Frontal cortex (tissue), 4 donors: Measurements from ENCODE around the gene HM13. TPM values are rescaled to one million over a fixed set of nuclear protein-coding genes. Genes with fewer than 3 reads are reported as not detected.
"Not testable (repeated sequence)": the region's sequence is repeated elsewhere in the genome, so short reads cannot be mapped to it uniquely, and the experiment has no call there.

ENCODE experiments used
- DNase-seq, 2 donors: peaks; one replicate each; pipeline ENCODE4 v3.0.0; 2012; ENCODE audit warnings: low spot score in 2 of 2
- FAIRE-seq: peaks from 2 replicates; lab custom pipeline; 2012; peaks lifted over from hg19 to GRCh38; lab: Jason Lieb, UNC
- total RNA-seq: library from RNA; depleted of rRNA; stranded (reverse); fragments of >200 nt; gene quantifications from one replicate; pipeline ENCODE4 v1.2.3, GENCODE V29; 2014
- donor health status: control.
- donor health status: control.
- donor health status: control.

HM13 gene
- total RNA-seq, 1 donor from 2014 or later: 26.1 TPM

DNA sequence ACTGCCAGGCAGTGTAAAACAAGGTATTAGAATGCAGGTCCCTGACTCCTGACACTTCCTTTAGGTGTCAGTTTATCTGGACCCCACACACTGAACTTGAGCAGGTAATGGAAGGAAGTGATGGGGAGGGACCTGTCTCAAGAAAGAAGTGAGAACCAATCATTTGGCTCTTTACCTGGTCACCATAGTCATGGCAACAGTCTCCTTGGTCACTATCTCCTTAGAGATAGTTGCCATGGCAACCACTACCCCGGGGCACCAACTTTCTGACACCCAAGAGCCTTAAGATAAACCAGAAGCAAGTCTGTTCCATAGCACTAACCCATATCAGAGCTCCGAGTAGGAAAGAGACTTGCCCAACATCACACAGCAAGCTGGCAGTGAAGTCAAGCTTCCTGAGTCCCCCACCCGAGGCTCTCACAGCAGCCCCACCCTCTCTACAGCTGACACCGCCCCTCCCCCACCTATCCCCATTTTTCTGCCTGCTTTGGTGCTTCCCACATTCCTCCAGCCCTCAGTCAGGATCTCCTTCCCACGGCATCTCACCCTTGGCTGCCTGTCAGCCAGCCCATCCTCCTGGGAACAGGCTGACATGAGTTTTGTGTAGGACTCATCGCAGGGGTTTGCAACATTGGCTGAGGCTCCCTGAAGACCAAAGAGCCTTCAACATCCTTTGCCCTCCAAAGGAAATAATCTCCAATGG, 16.3 kb upstream of the HM13 start:
- FAIRE-seq (no peak), DNase-seq (no peak)

- no peak for FAIRE-seq
- DNase-seq: no peak
Observed at GRCh38 chr20:31500527-31500926, 13.7 kb upstream of the HM13 start.

GRCh38 chr20:31502884-31503673, 11.2 kb upstream of the HM13 start:
- peak in 1 of 2 donors; percentile 78 for DNase-seq
- FAIRE-seq: not testable (repeated sequence)

DNA sequence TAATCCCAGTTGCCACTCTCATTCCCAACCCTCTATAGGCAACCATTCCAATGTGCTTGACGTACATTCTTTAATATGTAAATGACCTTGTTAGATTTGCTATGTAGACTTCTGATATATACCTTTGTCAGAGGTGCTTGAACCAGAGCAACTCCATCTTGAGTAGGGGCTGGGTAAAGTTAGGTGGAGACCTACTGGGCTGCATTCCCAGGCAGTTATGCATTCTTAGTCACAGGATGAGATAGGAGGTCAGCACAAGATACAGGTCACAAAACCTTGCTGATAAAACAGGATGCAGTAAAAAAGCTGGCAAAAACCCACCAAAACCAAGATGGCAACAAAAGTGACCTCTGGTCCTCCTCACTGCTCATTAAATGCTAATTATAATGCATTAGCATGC, 8.3 kb upstream of the HM13 start:
- no peak for FAIRE-seq

DNA sequence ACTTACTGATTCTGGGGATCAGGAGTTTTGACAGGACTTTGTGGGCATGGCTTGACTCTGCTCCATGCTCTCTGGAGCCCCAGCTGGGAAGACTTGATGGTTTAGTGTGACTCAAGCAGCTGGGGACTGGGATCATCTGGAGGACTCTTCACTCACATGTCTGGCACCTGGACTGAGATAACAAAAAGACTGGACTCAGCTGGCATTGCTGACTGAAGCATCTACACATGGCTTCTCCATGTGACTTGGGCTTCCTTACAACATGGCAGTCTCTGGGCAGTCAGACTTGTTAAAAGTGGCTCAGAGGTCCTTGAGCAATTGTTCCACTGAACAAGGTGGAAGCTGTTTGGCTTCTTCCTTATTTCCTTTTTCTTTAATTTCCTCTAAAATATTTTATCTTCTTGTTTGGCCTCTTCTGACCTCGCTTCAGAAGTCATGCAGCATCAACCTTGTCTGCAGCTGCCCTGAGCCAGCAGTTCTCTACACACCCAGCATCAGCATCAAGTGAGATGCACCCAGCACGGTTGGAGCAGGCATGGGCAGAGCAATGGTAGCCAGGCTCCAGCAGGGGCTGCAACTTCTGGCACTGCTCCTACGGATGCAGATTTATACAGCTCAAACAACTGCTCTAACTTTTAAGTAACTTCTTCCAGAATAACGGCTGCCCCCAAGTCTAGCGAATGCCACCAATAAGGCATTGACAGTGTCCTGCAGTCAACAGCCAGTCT, 5.6 kb upstream of the HM13 start:
- FAIRE-seq (no peak), DNase-seq (no peak)

More for the DNA sequence above, 8.3 kb upstream of the HM13 start:
- no peak for DNase-seq

- FAIRE-seq: no peak
- DNase-seq: no peak
Observed at GRCh38 chr20:31515072-31515774, 981 bp downstream of the HM13 start.

- DNase-seq: no peak
- no peak for FAIRE-seq
Observed at GRCh38 chr20:31515775-31516107, 1.5 kb downstream of the HM13 start.

DNA sequence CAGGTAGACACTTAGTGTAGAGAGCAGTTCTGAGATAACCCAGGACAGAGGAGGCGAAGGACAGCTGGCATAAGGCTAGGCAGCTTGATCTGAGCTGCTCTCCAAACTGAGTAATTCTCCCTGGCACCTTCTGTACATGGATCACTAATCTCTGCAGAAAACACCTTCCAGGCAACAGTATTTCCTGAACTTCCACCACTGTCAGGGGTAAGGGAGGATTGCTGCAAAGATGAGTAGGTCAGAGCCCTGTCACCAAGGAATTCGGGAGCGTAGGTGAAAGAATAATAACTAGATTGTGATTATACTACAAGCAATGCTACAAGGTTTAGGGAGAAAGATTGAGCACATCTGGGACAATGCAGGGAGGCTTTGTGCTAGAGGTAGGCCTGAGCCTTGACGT, 1.9 kb downstream of the HM13 start:
- no peak for FAIRE-seq
- DNase-seq: no peak

GRCh38 chr20:31516651-31517050, 2.4 kb downstream of the HM13 start:
- DNase-seq: no peak
- no peak for FAIRE-seq

DNA sequence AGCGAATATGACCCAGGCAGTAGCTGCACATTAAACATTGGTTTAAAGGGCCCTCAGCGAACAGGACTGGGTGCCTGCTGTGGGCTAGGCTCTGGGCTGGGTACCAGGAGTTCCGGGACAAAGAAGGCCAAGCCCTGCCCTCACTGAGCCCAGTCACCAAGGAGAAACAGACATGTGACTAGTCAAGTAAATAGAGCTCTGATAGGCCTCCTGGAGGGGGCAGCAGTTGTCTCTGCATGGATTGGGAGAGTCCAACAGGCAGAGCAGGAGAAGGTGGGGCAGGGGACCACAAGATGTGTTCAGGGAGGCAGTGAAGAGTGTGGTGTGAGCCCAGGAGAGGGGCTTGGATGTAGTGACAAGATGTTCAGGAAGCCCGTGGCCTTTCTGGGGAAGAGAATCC, 3.1 kb downstream of the HM13 start:
- FAIRE-seq (no peak), DNase-seq (no peak)

DNA sequence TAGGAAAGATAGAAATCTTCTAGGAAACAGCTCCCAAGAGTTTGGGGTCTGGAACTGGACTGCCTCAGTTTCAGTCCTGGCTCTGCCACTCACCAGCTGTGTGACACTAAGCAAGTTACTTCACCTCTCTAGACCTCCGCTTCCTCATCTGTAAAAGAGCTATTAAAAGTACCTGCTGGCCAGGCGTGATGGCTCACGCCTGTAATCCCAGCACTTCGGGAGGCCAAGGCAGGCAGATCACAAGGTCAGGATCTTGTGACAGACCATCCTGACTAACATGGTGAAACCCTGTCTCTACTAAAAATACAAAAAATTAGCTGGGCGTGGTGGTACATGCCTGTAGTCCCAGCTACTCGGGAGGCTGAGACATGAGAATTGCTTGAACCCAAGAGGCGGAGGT, 7.0 kb downstream of the HM13 start:
- not testable (repeated sequence) for DNase-seq, FAIRE-seq

DNA sequence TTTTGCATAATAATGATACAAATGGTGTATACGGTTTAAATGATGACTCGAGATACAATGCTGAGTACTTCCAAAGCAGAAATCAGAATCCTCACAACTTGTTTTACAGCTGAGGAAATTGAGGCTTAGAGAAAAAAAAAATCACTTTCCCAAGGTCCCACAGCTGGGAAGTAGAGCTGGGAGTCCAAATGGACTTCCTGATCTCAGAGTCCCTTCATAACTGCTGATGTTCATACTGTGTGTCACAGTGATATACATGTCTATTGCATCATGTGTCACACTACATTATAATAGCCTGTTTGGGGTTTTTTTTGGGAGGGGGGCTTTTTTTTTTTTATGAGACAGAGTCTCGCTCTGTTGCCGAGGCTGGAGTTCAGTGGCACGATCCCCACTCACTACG, 8.5 kb downstream of the HM13 start:
- FAIRE-seq (no peak), DNase-seq (no peak)

DNA sequence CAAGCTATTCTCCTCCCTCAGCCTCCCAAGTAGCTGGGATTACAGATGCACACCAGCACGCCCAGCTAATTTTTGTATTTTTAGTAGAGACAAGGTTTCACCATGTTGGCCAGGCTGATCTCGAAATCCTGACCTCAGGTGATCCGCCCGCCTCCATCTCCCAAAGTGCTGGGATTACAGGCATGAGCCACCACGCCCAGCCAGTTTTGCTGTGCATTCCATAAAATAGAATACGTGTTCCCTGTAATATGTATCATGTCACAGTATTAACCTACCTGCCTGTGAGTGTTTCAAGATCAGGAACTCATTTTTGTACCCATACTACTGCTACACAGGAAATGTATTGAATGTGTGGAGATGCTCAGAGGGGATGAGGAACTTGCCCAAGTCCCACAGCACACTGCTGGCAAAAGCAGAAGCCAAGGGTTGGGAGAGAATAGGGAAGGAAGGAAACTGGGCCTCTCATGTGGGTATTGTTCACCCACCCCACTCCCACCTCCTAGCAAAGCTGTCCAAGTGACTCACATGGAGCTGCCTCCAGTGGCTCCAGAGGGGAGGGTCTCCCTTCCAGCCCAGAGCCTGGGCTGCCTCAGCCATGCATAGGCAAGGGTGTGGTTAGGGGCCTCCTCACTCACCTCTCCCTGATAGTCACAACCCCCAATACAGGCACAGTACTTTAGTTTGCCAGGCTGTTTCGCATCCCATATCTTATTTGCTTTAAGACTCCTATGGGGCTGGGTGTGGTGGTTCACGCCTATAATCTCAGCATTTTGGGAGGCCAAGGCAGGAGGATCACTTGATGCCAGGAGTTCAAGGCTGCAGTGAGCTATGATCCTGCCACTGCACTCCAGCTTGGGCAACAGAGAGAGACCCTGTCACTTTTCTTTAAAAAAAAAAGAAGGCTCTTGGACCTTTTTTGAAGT, 9.4 kb downstream of the HM13 start:
- FAIRE-seq: no peak
- DNase-seq: no peak

DNA sequence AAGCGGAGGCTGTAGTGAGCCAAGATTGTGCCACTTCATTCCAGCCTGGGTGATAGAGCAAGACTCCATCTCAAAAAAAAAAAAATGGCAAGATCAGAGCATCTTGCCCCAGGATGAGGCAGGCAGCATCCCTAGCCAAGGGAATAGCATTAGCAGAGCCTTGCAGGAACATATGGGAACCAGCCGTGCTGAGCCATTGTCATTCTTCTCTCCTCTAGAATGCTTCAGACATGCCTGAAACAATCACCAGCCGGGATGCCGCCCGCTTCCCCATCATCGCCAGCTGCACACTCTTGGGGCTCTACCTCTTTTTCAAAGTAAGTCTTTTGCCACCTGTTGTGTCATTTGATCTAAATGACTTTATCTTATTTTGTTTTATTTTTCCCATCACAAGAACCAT, 13.0 kb downstream of the HM13 start:
- DNase-seq: no peak
- no peak for FAIRE-seq

DNA sequence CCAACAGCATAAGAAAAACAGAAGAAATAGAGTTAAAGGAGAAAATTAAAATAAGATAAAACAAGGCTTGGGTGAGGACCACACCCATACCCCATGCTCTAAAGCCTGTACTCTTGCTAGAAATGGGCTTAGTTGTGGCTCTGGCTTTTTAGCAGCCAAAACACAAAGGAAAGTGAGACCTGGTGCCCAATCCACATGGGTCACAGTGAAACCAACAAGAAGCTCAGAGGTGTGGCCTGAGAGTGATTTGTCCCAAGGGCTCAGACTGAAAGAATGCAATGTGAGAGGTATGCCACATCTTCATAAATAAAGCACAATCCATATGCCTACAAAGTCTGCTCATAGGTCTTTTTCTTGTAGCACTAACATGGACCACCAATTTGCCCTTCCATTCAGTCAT, 21.1 kb downstream of the HM13 start:
- DNase-seq (no peak), FAIRE-seq (no peak)

GRCh38 chr20:31536575-31536974, 22.3 kb downstream of the HM13 start:
- DNase-seq (no peak), FAIRE-seq (no peak)

DNA sequence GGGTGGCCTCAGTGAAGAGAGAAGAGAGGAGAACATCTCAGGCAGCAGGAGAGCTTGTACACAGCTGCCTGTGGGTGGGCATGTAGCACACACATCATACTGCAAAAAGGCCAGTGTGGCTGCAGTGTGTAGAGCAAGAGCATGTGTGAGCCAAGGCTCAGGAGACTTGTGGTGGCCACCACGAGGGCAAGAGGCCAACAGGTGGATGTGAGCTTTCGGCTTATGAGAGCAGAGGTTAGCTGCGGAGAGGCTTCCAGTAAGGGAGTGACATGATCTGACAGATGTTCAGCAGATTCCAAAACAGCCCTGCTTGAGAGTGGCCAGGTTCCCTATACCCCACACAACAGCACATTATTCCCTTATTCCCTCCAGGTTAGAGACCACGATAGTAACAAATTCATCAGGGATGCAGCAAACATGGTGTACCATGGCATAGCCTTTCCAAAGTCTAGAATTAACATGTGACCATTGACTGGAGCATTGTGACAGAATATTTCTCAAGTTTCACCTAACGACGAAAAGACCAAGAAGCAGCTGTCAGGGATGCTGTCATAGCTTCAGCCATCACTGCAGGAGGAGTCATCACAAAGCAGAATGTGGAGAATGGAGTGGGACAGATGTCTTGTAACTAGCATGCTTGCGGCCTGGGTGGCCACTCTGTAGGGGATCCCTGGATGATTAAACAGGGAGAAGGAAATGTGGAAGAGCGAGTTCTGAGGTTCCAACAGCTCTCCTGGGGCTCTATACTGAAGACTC, 23.1 kb downstream of the HM13 start:
- FAIRE-seq (no peak), DNase-seq (no peak)

- no peak for FAIRE-seq
- no peak for DNase-seq
Observed at GRCh38 chr20:31537890-31538289, 23.6 kb downstream of the HM13 start.

- DNase-seq: no peak
Observed at GRCh38 chr20:31538326-31538725, 24.1 kb downstream of the HM13 start.

More at GRCh38 chr20:31538326-31538725, 24.1 kb downstream of the HM13 start:
- FAIRE-seq: no peak
